Ishikawa (cell line): ENCODE measurements around the gene MRPL10.

Experiments
- CEBPB ChIP-seq: IDR thresholded peaks from 2 replicates; pipeline ENCODE4 v1.6.1; 2012
- CREB1 ChIP-seq: IDR thresholded peaks from 2 replicates; pipeline ENCODE4 v1.6.1; 2012; ENCODE audit warnings: low read depth
- EGR1 ChIP-seq: IDR thresholded peaks from 2 replicates; pipeline ENCODE4 v1.6.1; 2012
- EP300 ChIP-seq: IDR thresholded peaks from 2 replicates; pipeline ENCODE4 v1.6.1; 2012; ENCODE audit warnings: borderline replicate concordance
- FOXM1 ChIP-seq: IDR thresholded peaks from 2 replicates; pipeline ENCODE4 v1.6.1; 2012; ENCODE audit warnings: low read depth, borderline replicate concordance
- MAX ChIP-seq: IDR thresholded peaks from 2 replicates; pipeline ENCODE4 v1.6.1; 2012
- NFIC ChIP-seq: IDR thresholded peaks from 2 replicates; pipeline ENCODE4 v1.6.1; 2012
- RAD21 ChIP-seq: IDR thresholded peaks from 2 replicates; pipeline ENCODE4 v1.6.1; 2012; ENCODE audit warnings: low read depth
- REST ChIP-seq: IDR thresholded peaks from 2 replicates; pipeline ENCODE4 v1.6.1; 2012; ENCODE audit warnings: low read depth, mild to moderate bottlenecking
- TAF1 ChIP-seq: IDR thresholded peaks from 2 replicates; pipeline ENCODE4 v1.6.1; 2012; ENCODE audit warnings: low read depth, mild to moderate bottlenecking
- TCF12 ChIP-seq: IDR thresholded peaks from 2 replicates; pipeline ENCODE4 v1.6.1; 2012; ENCODE audit warnings: low read depth
- TEAD4 ChIP-seq: IDR thresholded peaks from 2 replicates; pipeline ENCODE4 v1.6.1; 2012
- YY1 ChIP-seq: IDR thresholded peaks from 2 replicates; pipeline ENCODE4 v1.6.1; 2012; ENCODE audit warnings: low read depth
- ZBTB7A ChIP-seq: IDR thresholded peaks from 2 replicates; pipeline ENCODE4 v1.6.1; 2012; ENCODE audit warnings: low read depth
- TF ChIP-seq, protein P1 (sequence below): IDR thresholded peaks from 2 replicates; pipeline ENCODE4 v1.6.1; 2012

The MRPL10 gene

DNA sequence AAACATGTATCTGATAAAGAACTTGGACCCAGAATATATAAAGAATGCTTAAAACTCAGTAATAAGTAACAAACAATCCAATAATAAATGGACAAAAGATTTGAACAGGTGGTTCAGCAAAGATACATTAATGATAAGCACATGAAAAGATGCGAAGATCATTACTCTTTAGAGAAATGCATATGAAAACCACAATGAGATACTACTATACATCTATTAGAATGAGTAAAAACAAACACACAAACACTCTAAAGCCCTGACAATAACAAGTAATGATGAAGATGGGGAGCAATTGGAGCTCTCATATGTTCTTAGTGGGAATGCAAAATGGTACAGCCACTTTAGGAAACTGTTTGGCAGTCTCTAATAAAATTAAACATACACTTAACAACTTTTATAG lies 38.9 kb downstream of the MRPL10 start:
- no peak for TF ChIP-seq CEBPB
- TF ChIP-seq FOXM1 = no peak
- no peak for TF ChIP-seq EP300
- no peak for TF ChIP-seq TCF12
- no peak for TF ChIP-seq RAD21
- no peak for TF ChIP-seq NFIC
- TF ChIP-seq, protein P1, sequence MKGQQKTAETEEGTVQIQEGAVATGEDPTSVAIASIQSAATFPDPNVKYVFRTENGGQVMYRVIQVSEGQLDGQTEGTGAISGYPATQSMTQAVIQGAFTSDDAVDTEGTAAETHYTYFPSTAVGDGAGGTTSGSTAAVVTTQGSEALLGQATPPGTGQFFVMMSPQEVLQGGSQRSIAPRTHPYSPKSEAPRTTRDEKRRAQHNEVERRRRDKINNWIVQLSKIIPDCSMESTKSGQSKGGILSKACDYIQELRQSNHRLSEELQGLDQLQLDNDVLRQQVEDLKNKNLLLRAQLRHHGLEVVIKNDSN = no peak
- TF ChIP-seq ZBTB7A = no peak
- TF ChIP-seq EGR1 = no peak
- no peak for TF ChIP-seq YY1
- no peak for TF ChIP-seq CREB1
- TF ChIP-seq TAF1 = no peak
- no peak for TF ChIP-seq REST
- TF ChIP-seq TEAD4 = no peak
- TF ChIP-seq MAX = no peak

GRCh38 chr17:47791025-47791424 lies 40.3 kb downstream of the MRPL10 start:
- TF ChIP-seq TCF12 (no peak), CREB1 (no peak)

GRCh38 chr17:47789611-47790561 lies 41.5 kb downstream of the MRPL10 start:
- TF ChIP-seq, protein P1 = no peak
- TF ChIP-seq ZBTB7A (no peak), RAD21 (peak; percentile 50)

GRCh38 chr17:47785538-47786123 lies 45.7 kb downstream of the MRPL10 start:
- TF ChIP-seq REST (peak; percentile 98), EGR1 (no peak)

DNA sequence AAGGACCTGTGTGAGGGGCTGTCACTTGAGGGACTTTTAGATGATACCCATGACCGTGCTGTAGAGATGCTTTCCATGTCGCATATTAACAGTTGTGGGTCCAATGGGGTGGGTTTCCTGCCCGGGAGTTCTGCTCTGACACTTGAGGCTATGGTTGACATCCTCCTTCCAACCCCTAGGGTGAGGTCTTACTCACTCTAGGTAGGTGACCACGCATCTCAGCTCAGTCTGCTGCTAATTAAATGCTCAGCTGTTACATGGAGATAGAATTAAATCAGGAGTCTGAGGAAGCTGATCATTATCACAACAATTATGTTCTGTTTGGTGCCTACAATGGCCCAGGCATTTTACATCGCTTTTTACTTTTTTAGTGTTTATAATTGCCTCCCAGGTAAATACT lies 49.9 kb downstream of the MRPL10 start:
- TF ChIP-seq NFIC (no peak), TEAD4 (no peak), RAD21 (no peak), CEBPB (no peak), EP300 (no peak), ZBTB7A (no peak)

DNA sequence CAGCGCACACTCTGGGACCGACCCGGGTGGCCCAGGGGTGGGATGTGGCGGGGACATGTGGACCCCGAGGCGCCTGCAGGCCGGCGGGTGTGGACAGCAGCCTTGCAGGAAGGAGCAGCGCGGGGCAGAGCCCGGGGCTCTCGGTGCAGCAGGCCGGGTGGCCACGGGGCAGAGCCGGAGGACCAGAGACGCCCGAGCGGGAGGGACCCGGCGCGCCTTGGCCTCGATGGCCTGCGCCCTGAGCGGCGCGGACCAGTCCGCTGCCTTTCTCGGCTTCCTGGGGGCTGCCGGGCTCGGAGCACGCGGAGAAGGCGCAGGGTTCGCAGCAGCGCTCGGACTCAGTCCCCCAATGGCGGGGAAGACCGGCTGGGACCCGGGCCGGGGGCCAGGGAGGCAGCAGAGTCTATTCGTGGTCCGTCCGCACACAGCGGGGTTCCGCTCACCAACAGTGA lies 53.1 kb downstream of the MRPL10 start:
- no peak for TF ChIP-seq EP300
- no peak for TF ChIP-seq TAF1
- no peak for TF ChIP-seq CEBPB
- no peak for TF ChIP-seq REST
- TF ChIP-seq CREB1 = no peak
- TF ChIP-seq MAX = no peak
- TF ChIP-seq, protein P1 = no peak
- no peak for TF ChIP-seq FOXM1
- no peak for TF ChIP-seq TEAD4
- TF ChIP-seq TCF12 = no peak
- no peak for TF ChIP-seq YY1
- no peak for TF ChIP-seq RAD21
- TF ChIP-seq EGR1 = no peak
- TF ChIP-seq ZBTB7A = no peak
